Measurements from ENCODE around the gene FAM219A. TPM values are rescaled to one million over a fixed set of nuclear protein-coding genes. Genes with fewer than 3 reads are reported as not detected.

Gene FAM219A
- total RNA-seq, 1 experiment from 2014 or later = 20.6 TPM

DNA sequence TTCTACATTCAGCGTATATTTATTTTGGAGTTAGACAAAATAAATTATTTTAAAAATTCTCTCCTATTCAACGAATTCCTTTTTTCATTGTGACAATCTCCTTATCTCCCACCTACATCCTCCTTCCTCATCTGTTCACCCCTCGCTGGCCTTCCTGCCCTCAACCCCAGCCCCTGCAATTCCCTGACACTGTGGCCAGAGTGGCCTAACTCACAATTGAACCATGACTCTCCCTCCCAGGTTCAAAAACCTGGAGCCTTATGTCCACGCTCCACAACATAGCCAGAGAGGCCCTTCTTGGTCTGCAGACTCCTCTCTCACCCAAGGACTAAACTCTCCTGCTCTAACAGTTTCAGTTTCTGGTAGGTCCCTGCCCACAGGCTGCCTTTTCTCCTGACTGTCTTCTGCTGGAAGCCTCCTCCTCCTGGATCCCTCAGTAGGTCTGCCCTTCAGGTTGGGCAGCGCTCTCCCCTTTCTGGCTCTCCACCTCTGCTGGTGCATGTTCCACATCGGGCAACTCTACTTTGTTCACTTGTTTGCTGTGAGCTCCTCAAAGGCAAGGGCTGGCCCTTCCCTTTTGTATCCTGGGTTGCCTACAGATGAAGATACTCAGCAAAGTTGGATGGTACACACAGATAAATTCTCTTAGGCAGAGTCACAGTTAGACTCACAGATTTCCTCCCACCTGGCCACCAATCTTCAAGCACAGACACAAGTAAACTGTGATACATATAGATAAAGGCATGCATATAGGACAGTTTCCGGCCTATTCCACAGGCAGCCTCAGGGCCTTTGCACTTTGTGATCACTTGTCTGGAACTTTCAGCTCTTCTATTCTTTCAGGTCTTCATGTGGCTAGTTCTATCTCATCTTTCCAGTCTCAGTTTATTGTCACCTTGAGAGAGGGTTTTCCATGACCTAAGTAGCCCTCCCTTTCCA is 61.8 kb downstream of the FAM219A start:
- Mint-ChIP-seq H3K4me3 (no peak overlapping the region), H3K27ac (no peak overlapping the region), H3K9me3 (no peaks in the 10 kb centered on the region), H3K4me1 (no peaks in the 10 kb centered on the region), H3K27me3 (ENCODE audit: low read depth) (peaks cover 4% of the 10 kb centered on the region), H3K36me3 (no peaks in the 10 kb centered on the region)
- TF ChIP-seq, protein P1, sequence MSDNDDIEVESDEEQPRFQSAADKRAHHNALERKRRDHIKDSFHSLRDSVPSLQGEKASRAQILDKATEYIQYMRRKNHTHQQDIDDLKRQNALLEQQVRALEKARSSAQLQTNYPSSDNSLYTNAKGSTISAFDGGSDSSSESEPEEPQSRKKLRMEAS (CRISPR knock-in tag; IDR thresholded peaks at IDR 0.05) = no peak
- CTCF ChIA-PET = interaction anchor here (3.4 kb wide), 1 partner anchor 7 kb away, joined by 19 read pairs; no protein-coding TSS in a partner anchor
- ATAC-seq = no peak
- no peak for DNase-seq (ENCODE audit: low spot score)
- POLR2A ChIA-PET = no interaction called here

DNA sequence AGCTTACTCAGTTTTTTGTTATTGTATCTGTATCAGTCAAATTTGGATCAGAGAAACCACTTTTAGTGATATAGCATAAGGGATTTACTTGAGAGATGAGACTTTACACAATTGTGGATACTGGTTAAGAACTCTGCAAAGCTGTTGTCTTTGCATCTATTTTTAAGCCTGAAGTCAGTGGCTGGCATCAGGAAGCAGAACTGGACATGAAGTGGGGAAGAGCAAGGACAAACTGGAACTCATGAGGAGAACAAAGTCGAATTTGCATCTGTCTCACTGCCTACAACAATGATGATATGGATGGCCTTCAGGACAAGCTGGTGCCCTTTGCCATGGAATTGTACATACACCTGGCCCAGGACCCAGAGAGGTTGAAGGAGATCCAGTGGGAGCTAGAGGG is 65.9 kb downstream of the FAM219A start:
- POLR2A ChIA-PET = interaction anchor here (0.6 kb wide), 1 partner anchor 41 kb away, joined by 6 read pairs; no protein-coding TSS in a partner anchor
- H3K27ac Mint-ChIP-seq = no peak overlapping the region
- no peak for DNase-seq (ENCODE audit: low spot score)
- no peak for ATAC-seq
- no peaks in the 10 kb centered on the region for H3K36me3 Mint-ChIP-seq
- CTCF ChIA-PET = interaction anchor here (1.0 to 3.4 kb wide), 3 partner anchors 11 to 199 kb away, joined by 3 to 19 read pairs (median 3); no protein-coding TSS in a partner anchor
- H3K27me3 Mint-ChIP-seq (ENCODE audit: low read depth) = peaks cover 9% of the 10 kb centered on the region
- no peaks in the 10 kb centered on the region for H3K9me3 Mint-ChIP-seq
- no peak for TF ChIP-seq JUN (CRISPR knock-in tag; IDR thresholded peaks at IDR 0.05)
- TF ChIP-seq, protein P2, sequence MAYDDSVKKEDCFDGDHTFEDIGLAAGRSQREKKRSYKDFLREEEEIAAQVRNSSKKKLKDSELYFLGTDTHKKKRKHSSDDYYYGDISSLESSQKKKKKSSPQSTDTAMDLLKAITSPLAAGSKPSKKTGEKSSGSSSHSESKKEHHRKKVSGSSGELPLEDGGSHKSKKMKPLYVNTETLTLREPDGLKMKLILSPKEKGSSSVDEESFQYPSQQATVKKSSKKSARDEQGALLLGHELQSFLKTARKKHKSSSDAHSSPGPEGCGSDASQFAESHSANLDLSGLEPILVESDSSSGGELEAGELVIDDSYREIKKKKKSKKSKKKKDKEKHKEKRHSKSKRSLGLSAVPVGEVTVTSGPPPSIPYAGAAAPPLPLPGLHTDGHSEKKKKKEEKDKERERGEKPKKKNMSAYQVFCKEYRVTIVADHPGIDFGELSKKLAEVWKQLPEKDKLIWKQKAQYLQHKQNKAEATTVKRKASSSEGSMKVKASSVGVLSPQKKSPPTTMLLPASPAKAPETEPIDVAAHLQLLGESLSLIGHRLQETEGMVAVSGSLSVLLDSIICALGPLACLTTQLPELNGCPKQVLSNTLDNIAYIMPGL (CRISPR knock-in tag; IDR thresholded peaks at IDR 0.05) = no peak
- TF ChIP-seq, protein P3, sequence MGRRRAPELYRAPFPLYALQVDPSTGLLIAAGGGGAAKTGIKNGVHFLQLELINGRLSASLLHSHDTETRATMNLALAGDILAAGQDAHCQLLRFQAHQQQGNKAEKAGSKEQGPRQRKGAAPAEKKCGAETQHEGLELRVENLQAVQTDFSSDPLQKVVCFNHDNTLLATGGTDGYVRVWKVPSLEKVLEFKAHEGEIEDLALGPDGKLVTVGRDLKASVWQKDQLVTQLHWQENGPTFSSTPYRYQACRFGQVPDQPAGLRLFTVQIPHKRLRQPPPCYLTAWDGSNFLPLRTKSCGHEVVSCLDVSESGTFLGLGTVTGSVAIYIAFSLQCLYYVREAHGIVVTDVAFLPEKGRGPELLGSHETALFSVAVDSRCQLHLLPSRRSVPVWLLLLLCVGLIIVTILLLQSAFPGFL (CRISPR knock-in tag; IDR thresholded peaks at IDR 0.05; ENCODE audit: borderline replicate concordance) = no peak
- no peaks in the 10 kb centered on the region for H3K4me1 Mint-ChIP-seq
- H3K4me3 Mint-ChIP-seq = no peak overlapping the region

DNA sequence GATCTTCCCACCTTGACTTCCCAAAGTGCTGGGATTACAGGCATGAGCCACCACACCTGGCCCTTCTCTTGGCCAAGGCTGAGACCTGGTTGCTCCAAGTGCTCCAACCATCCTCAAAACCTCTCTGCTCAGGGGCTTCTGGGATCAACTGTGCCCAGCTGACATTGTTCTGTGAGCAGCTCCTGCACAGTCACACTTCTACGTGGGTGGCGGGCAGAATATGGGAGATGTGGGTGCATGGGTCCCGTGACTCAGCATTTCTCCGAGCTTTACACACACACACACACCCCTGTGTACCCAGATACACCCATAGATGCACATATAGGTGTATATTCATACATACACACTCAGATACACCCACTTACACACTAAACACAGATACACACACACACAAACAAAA is 71.1 kb downstream of the FAM219A start:
- no peak for ATAC-seq
- no peak overlapping the region for H3K27ac Mint-ChIP-seq
- CTCF ChIA-PET = no interaction called here
- H3K36me3 Mint-ChIP-seq = no peaks in the 10 kb centered on the region
- no peak overlapping the region for H3K4me3 Mint-ChIP-seq
- H3K4me1 Mint-ChIP-seq = no peaks in the 10 kb centered on the region
- no peak for DNase-seq (ENCODE audit: low spot score)
- POLR2A ChIA-PET = interaction anchor here (0.5 kb wide), 1 partner anchor 319 kb away, joined by 4 read pairs; no protein-coding TSS in a partner anchor
- H3K9me3 Mint-ChIP-seq = no peaks in the 10 kb centered on the region
- peaks cover 28% of the 10 kb centered on the region for H3K27me3 Mint-ChIP-seq (ENCODE audit: low read depth)
- TF ChIP-seq CREB1 (CRISPR knock-in tag; IDR thresholded peaks at IDR 0.05) = no peak

DNA sequence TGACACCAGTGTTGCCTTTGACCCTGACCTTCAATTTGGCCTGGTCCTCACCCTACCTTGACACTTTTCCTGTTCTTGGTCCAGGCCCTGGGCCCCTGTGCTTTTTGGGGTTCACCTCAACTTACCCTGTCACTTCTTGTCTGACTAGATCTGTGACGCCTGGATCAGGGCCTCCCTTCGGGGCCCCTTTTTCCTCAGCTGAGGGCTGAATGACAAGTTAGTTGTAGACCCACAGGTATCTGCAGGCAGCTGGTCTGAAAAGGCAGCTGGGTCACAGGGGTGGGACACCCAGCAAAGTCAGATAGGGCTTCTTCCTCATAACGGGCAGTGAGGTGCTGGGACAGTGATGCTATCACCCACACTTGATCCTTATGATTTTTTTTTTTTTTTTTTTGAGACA is 71.7 kb downstream of the FAM219A start:
- DNase-seq (ENCODE audit: low spot score) (no peak), ATAC-seq (no peak)
- Mint-ChIP-seq H3K36me3 (no peaks in the 10 kb centered on the region), H3K4me1 (peaks cover 3% of the 10 kb centered on the region), H3K4me3 (no peak overlapping the region), H3K27ac (no peak overlapping the region), H3K27me3 (ENCODE audit: low read depth) (peaks cover 34% of the 10 kb centered on the region), H3K9me3 (no peaks in the 10 kb centered on the region)
- ChIA-PET CTCF (interaction anchor here (0.8 kb wide), 1 partner anchor 13 kb away, joined by 4 read pairs; no protein-coding TSS in a partner anchor), POLR2A (interaction anchor here (0.5 kb wide), 1 partner anchor 319 kb away, joined by 4 read pairs; no protein-coding TSS in a partner anchor)
- TF ChIP-seq, protein P4, sequence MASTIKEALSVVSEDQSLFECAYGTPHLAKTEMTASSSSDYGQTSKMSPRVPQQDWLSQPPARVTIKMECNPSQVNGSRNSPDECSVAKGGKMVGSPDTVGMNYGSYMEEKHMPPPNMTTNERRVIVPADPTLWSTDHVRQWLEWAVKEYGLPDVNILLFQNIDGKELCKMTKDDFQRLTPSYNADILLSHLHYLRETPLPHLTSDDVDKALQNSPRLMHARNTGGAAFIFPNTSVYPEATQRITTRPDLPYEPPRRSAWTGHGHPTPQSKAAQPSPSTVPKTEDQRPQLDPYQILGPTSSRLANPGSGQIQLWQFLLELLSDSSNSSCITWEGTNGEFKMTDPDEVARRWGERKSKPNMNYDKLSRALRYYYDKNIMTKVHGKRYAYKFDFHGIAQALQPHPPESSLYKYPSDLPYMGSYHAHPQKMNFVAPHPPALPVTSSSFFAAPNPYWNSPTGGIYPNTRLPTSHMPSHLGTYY (CRISPR knock-in tag; IDR thresholded peaks at IDR 0.05) = no peak
- no peak for TF ChIP-seq RELA (CRISPR knock-in tag; IDR thresholded peaks at IDR 0.05; ENCODE audit: borderline replicate concordance)
- TF ChIP-seq, protein P3 (CRISPR knock-in tag; IDR thresholded peaks at IDR 0.05; ENCODE audit: borderline replicate concordance) = no peak
- TF ChIP-seq, protein P5, sequence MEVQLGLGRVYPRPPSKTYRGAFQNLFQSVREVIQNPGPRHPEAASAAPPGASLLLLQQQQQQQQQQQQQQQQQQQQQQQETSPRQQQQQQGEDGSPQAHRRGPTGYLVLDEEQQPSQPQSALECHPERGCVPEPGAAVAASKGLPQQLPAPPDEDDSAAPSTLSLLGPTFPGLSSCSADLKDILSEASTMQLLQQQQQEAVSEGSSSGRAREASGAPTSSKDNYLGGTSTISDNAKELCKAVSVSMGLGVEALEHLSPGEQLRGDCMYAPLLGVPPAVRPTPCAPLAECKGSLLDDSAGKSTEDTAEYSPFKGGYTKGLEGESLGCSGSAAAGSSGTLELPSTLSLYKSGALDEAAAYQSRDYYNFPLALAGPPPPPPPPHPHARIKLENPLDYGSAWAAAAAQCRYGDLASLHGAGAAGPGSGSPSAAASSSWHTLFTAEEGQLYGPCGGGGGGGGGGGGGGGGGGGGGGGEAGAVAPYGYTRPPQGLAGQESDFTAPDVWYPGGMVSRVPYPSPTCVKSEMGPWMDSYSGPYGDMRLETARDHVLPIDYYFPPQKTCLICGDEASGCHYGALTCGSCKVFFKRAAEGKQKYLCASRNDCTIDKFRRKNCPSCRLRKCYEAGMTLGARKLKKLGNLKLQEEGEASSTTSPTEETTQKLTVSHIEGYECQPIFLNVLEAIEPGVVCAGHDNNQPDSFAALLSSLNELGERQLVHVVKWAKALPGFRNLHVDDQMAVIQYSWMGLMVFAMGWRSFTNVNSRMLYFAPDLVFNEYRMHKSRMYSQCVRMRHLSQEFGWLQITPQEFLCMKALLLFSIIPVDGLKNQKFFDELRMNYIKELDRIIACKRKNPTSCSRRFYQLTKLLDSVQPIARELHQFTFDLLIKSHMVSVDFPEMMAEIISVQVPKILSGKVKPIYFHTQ (CRISPR knock-in tag; IDR thresholded peaks at IDR 0.05) = no peak
- no peak for TF ChIP-seq SP1 (CRISPR knock-in tag; conservative IDR thresholded peaks at IDR 0.05)
- no peak for TF ChIP-seq HMGA2 (CRISPR knock-in tag; IDR thresholded peaks at IDR 0.05)
- no peak for TF ChIP-seq KAT7 (CRISPR knock-in tag; IDR thresholded peaks at IDR 0.05; ENCODE audit: borderline replicate concordance)
- TF ChIP-seq NFATC4 (CRISPR knock-in tag; IDR thresholded peaks at IDR 0.05) = no peak
- TF ChIP-seq PRRX2 (CRISPR knock-in tag; IDR thresholded peaks at IDR 0.05) = no peak
- TF ChIP-seq, protein P6, sequence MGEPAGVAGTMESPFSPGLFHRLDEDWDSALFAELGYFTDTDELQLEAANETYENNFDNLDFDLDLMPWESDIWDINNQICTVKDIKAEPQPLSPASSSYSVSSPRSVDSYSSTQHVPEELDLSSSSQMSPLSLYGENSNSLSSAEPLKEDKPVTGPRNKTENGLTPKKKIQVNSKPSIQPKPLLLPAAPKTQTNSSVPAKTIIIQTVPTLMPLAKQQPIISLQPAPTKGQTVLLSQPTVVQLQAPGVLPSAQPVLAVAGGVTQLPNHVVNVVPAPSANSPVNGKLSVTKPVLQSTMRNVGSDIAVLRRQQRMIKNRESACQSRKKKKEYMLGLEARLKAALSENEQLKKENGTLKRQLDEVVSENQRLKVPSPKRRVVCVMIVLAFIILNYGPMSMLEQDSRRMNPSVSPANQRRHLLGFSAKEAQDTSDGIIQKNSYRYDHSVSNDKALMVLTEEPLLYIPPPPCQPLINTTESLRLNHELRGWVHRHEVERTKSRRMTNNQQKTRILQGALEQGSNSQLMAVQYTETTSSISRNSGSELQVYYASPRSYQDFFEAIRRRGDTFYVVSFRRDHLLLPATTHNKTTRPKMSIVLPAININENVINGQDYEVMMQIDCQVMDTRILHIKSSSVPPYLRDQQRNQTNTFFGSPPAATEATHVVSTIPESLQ (CRISPR knock-in tag; IDR thresholded peaks at IDR 0.05) = no peak
- TF ChIP-seq, protein P7, sequence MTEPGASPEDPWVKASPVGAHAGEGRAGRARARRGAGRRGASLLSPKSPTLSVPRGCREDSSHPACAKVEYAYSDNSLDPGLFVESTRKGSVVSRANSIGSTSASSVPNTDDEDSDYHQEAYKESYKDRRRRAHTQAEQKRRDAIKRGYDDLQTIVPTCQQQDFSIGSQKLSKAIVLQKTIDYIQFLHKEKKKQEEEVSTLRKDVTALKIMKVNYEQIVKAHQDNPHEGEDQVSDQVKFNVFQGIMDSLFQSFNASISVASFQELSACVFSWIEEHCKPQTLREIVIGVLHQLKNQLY (CRISPR knock-in tag; IDR thresholded peaks at IDR 0.05) = no peak
